Measurements from ENCODE around the gene ZNF292.

DNA sequence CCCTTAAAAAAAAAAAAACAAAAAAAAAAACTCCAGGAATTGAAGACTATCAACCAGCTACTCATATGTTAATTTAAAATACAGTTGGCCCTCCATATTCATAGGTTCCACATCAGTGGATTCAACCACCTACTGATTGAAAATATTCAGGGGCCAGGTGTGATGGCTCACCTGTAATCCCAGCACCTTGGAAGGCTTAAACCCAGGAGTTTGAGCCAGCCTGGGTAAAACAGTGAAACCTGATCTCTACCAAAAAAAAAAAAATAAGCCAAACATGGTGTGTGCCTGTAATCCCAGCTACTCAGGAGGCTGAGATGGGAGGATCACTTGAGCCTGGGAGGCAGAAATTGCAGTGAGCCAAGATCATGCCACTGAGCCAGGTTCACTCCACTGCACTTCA, 94.7 kb downstream of the ZNF292 start:
- TF ChIP-seq, protein P1, sequence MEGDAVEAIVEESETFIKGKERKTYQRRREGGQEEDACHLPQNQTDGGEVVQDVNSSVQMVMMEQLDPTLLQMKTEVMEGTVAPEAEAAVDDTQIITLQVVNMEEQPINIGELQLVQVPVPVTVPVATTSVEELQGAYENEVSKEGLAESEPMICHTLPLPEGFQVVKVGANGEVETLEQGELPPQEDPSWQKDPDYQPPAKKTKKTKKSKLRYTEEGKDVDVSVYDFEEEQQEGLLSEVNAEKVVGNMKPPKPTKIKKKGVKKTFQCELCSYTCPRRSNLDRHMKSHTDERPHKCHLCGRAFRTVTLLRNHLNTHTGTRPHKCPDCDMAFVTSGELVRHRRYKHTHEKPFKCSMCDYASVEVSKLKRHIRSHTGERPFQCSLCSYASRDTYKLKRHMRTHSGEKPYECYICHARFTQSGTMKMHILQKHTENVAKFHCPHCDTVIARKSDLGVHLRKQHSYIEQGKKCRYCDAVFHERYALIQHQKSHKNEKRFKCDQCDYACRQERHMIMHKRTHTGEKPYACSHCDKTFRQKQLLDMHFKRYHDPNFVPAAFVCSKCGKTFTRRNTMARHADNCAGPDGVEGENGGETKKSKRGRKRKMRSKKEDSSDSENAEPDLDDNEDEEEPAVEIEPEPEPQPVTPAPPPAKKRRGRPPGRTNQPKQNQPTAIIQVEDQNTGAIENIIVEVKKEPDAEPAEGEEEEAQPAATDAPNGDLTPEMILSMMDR (conservative IDR thresholded peaks at IDR 0.05) = no peak
- TF ChIP-seq ZFX (IDR thresholded peaks at IDR 0.05) = no peak
